GM12878 (cell line): Measurements from ENCODE around the gene PALD1. TPM values are rescaled to one million over a fixed set of nuclear protein-coding genes. Genes with fewer than 3 reads are reported as not detected.

Experiments
- ATAC-seq: fragments of 200-7000 bp; cut with Tn5 transposase; 3 replicates; pipeline ENCODE4 v1.9.1; 2020; ENCODE audit warnings: mild to moderate bottlenecking, moderate library complexity
- BruUV-seq: library from RNA; stranded (reverse); fragments of 400-500 nt; replicated peaks from 2 replicates; lab custom pipeline; 2021; lab: Mats Ljungman, UMichigan
- CTCF ChIA-PET: fragments of 300-600 bp; sonication (Branson Sonifier 250); formaldehyde crosslinking; extraction: SDS; loops from one replicate; lab custom pipeline; 2021; ENCODE audit warnings: inconsistent platforms; lab: Yijun Ruan, JAX
- POLR2A ChIA-PET: fragments of 350-600 bp; formaldehyde crosslinking; extraction: SDS; loops from one replicate; lab custom pipeline; 2021; ENCODE audit warnings: inconsistent platforms; lab: Charles Lee
- RAD21 ChIA-PET: fragments of 300-600 bp; sonication (Branson Sonifier 250); formaldehyde crosslinking; loops from one replicate; lab custom pipeline; 2023; ENCODE audit warnings: antibody characterized with exemption; ENCODE audit not compliant: unreplicated experiment; lab: Charles Lee
- SMC1A ChIA-PET: fragments of 300-600 bp; sonication (Branson Sonifier 250); formaldehyde crosslinking; loops from one replicate; lab custom pipeline; 2023; ENCODE audit not compliant: unreplicated experiment, uncharacterized antibody; lab: Charles Lee
- DNase-seq: peaks from one replicate; pipeline ENCODE4 v3.0.0-alpha.2; 2011; ENCODE audit warnings: low read depth, low spot score
- FAIRE-seq: peaks from 3 replicates; lab custom pipeline; 2011; peaks lifted over from hg19 to GRCh38; lab: Jason Lieb, UNC
- H2AFZ ChIP-seq: 2 replicates; pipeline ENCODE4 v1.6.0; 2011; ENCODE audit warnings: low read depth, low read length, control low read depth; ENCODE audit not compliant: control insufficient read depth
- H3K27ac ChIP-seq: 2 replicates; pipeline ENCODE4 v1.5.1; 2011; ENCODE audit warnings: control low read depth; ENCODE audit not compliant: control insufficient read depth, insufficient read depth
- H3K27me3 ChIP-seq, 2 experiments: replicated peaks in 1 of 2; 2 replicates each; pipeline versions ENCODE4 v1.6.0 to v1.6.1; 2011; ENCODE audit warnings: low read length in 1 of 2; ENCODE audit not compliant: control insufficient read depth in 2 of 2, insufficient read depth in 2 of 2
- H3K36me3 ChIP-seq, 2 experiments: 2 replicates each; pipeline ENCODE4 v1.5.1; 2011; ENCODE audit warnings: low read length in 1 of 2; ENCODE audit not compliant: control insufficient read depth in 2 of 2, insufficient read depth in 2 of 2
- H3K4me1 ChIP-seq: 2 replicates; pipeline ENCODE4 v1.6.1; 2011; ENCODE audit warnings: mild to moderate bottlenecking, low read length, moderate library complexity, mixed read lengths; ENCODE audit not compliant: control insufficient read depth, insufficient read depth
- H3K4me2 ChIP-seq: 2 replicates; pipeline ENCODE4 v1.6.0; 2011; ENCODE audit warnings: control low read depth; ENCODE audit not compliant: control insufficient read depth, insufficient read depth
- H3K4me3 ChIP-seq: fragments of 200-600 bp; sonication (generic); 2 replicates; pipeline ENCODE4 v1.5.1; 2016
- H3K79me2 ChIP-seq: 2 replicates; pipeline ENCODE4 v1.6.0; 2011; ENCODE audit warnings: low read length; ENCODE audit not compliant: control insufficient read depth, insufficient read depth
- H3K9ac ChIP-seq: 2 replicates; pipeline ENCODE4 v1.8.0; 2011; ENCODE audit warnings: low read length, control low read depth, mixed read lengths; ENCODE audit not compliant: control insufficient read depth, insufficient read depth
- H3K9me3 ChIP-seq: replicated peaks from 3 replicates; pipeline ENCODE4 v1.5.1; 2011; ENCODE audit warnings: mild to moderate bottlenecking, low read length; ENCODE audit not compliant: control insufficient read depth, insufficient read depth
- H4K20me1 ChIP-seq: 2 replicates; pipeline ENCODE4 v1.6.0; 2011; ENCODE audit not compliant: control insufficient read depth, insufficient read depth
- ASH2L ChIP-seq: fragments of 300-600, 200-600 bp; sonication (generic); IDR thresholded peaks from 2 replicates; pipeline ENCODE4 v1.6.1; 2017; ENCODE audit warnings: low read depth, mild to moderate bottlenecking, borderline replicate concordance
- FOXK2 ChIP-seq: fragments of 450-650 bp; IDR thresholded peaks from 2 replicates; pipeline ENCODE4 v1.6.1; 2017; ENCODE audit warnings: mild to moderate bottlenecking, moderate library complexity
- HCFC1 ChIP-seq: fragments of 150-350 bp; IDR thresholded peaks from 2 replicates; pipeline ENCODE4 v1.6.1; 2014; ENCODE audit warnings: low read length
- PAX8 ChIP-seq: fragments of 450-650 bp; IDR thresholded peaks from 2 replicates; pipeline ENCODE4 v1.6.1; 2017; ENCODE audit warnings: mild to moderate bottlenecking, moderate library complexity
- RCOR1 ChIP-seq: conservative IDR thresholded peaks from 2 replicates; pipeline ENCODE4 v1.6.1; 2012; ENCODE audit warnings: low read depth, low read length, improper control_type of control experiment
- ZNF384 ChIP-seq: IDR thresholded peaks from 2 replicates; pipeline ENCODE4 v1.6.1; 2012; ENCODE audit warnings: low read depth, mild to moderate bottlenecking, low read length, improper control_type of control experiment, borderline replicate concordance
- WGBS: methylation state at CpG from one replicate; pipeline ENCODE4 v1.1.6; 2016; ENCODE audit warnings: low lambda C conversion rate; ENCODE audit not compliant: insufficient replicate concordance, insufficient coverage; ENCODE audit errors: missing lambda C conversion rate; 5-methylcytosine and 5-hydroxymethylcytosine counted together
- in situ Hi-C: fragments of 300-500 bp; cut with MboI; formaldehyde crosslinking; loops from 9 replicates; pipeline ENCODE4 v1.14.3; 2018; ENCODE audit warnings: mixed read lengths
- intact Hi-C: fragments of 100-400 bp; cut with micrococcal nuclease; formaldehyde crosslinking; loops from one replicate; pipeline ENCODE4 v1.14.2; 2022; ENCODE audit not compliant: unreplicated experiment
- polyA plus RNA-seq, 11 experiments: library from polyadenylated mRNA; depleted of rRNA in 4 of 11; unstranded in 6 of 11; stranded (reverse) in 5 of 11; fragments of >200 nt; fragmentation: Nextera tagmentation in 4 of 11; fragmentation: Illumina TruSeq in 1 of 11; extraction: Ambion mirVana in 4 of 11; extraction: Trizol in 1 of 11; gene quantifications; 1 replicate in 1 of 11; 2 replicates in 10 of 11; pipeline versions ENCODE4 v1.2.1 to v1.2.3, GENCODE V29; 2011 to 2016; ENCODE audit warnings: inconsistent platforms in 2 of 11, missing spikeins in 2 of 11, low read depth in 1 of 11
- total RNA-seq, 4 experiments: library from RNA; depleted of rRNA in 3 of 4; stranded (reverse); fragments of >200 nt in 3 of 4; fragmentation: Illumina TruSeq in 1 of 4; extraction: Trizol in 1 of 4; gene quantifications; 2 replicates each; pipeline versions ENCODE4 v1.2.1 to v1.2.3, GENCODE V29; 2013 to 2021
- TF ChIP-seq, protein P1 (sequence below): IDR thresholded peaks from 2 replicates; pipeline ENCODE4 v1.6.1; 2012; ENCODE audit warnings: low read depth, low read length, improper control_type of control experiment
- TF ChIP-seq, protein P2 (sequence below): IDR thresholded peaks from 2 replicates; pipeline ENCODE4 v1.6.1; 2012; ENCODE audit warnings: mild to moderate bottlenecking, low read depth, low read length
- TF ChIP-seq, protein P3 (sequence below), 3 experiments: IDR thresholded peaks in 2 of 3; conservative IDR thresholded peaks in 1 of 3; 2 replicates each; pipeline ENCODE4 v1.5.1; 2011; ENCODE audit warnings: low read depth in 3 of 3, low read length in 3 of 3, mild to moderate bottlenecking in 3 of 3, control low read depth in 2 of 3, moderate library complexity in 2 of 3, inconsistent platforms in 1 of 3, mixed read lengths in 1 of 3; ENCODE audit not compliant: control insufficient read depth in 2 of 3, insufficient read depth in 1 of 3; ENCODE audit errors: extremely low read depth in 1 of 3
- TF ChIP-seq, protein P4 (sequence below): fragments of 450-650 bp; IDR thresholded peaks from 2 replicates; pipeline ENCODE4 v1.6.1; 2017; ENCODE audit warnings: low read depth, mild to moderate bottlenecking, moderate library complexity

The PALD1 gene
- total and polyA plus RNA-seq, 10 of the 15 experiments (the other 5 are each of a cell fraction or from before 2014, with no cell fraction given) = 0.43 to 20.9 (median 9.0) TPM

DNA sequence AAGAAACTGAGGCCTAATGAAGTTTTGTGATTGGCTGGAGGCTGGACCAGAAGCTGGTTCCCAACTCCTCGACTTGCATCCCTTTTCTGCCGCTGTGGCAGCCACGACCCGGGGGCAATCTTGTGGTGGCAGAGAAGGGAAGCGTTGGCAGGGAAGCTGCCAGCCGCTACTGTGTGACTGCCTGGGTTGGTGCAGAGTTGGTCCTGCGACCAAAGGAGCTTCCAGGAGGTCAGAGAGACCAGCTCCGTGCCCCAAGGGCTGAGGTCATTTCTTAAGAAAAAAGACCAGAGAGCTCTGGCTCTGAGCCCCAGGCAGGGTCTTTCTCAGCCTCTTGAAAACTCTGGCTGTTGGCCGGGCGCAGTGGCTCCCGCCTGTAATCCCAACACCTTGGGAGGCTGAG lies 76.8 kb downstream of the PALD1 start (continued):
- no peak for TF ChIP-seq ASH2L
- TF ChIP-seq, protein P1, sequence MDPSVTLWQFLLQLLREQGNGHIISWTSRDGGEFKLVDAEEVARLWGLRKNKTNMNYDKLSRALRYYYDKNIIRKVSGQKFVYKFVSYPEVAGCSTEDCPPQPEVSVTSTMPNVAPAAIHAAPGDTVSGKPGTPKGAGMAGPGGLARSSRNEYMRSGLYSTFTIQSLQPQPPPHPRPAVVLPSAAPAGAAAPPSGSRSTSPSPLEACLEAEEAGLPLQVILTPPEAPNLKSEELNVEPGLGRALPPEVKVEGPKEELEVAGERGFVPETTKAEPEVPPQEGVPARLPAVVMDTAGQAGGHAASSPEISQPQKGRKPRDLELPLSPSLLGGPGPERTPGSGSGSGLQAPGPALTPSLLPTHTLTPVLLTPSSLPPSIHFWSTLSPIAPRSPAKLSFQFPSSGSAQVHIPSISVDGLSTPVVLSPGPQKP = no peak
- no peak for TF ChIP-seq HCFC1
- TF ChIP-seq, protein P2, sequence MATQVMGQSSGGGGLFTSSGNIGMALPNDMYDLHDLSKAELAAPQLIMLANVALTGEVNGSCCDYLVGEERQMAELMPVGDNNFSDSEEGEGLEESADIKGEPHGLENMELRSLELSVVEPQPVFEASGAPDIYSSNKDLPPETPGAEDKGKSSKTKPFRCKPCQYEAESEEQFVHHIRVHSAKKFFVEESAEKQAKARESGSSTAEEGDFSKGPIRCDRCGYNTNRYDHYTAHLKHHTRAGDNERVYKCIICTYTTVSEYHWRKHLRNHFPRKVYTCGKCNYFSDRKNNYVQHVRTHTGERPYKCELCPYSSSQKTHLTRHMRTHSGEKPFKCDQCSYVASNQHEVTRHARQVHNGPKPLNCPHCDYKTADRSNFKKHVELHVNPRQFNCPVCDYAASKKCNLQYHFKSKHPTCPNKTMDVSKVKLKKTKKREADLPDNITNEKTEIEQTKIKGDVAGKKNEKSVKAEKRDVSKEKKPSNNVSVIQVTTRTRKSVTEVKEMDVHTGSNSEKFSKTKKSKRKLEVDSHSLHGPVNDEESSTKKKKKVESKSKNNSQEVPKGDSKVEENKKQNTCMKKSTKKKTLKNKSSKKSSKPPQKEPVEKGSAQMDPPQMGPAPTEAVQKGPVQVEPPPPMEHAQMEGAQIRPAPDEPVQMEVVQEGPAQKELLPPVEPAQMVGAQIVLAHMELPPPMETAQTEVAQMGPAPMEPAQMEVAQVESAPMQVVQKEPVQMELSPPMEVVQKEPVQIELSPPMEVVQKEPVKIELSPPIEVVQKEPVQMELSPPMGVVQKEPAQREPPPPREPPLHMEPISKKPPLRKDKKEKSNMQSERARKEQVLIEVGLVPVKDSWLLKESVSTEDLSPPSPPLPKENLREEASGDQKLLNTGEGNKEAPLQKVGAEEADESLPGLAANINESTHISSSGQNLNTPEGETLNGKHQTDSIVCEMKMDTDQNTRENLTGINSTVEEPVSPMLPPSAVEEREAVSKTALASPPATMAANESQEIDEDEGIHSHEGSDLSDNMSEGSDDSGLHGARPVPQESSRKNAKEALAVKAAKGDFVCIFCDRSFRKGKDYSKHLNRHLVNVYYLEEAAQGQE = no peak
- TF ChIP-seq ZNF384 = no peak
- no peak for TF ChIP-seq FOXK2

DNA sequence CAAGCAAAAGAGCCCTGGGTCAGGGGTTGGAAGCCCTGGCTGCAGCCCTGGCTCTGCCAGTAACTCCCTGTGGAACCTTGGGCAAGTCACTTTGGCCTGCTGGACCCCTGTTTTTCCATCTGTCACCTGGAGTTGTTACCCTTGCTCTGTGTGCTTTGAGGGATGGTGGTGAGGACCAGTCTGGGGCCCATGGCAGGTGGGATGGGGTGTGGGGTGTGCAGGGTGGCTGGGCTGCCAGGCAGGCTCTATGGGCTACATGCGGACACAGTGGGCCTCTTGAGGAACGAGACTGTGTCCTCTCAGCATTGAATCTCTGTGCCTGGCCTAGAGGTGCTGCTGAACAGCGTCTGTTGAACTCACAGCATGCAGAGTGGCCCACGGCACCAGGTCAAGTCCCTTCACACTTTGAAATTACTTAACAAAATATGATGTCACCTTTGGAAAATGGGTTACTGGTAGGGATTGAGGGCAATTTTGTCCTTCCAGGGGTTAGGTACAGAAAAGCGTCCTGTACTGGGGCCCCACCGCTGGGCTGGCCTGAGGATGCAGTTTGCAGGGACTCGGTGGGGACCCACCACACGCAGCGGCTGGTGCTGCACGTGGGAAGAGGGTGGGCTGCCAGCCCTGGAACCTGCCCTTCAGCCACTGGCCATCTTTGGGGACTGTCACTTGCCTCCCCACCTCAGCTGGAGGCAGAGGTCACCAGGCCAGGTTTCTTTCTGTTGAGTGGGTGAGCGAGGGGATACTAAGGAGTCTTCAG lies 78.7 kb downstream of the PALD1 start:
- H3K27ac ChIP-seq = no peak overlapping the region
- no peaks in the 10 kb centered on the region for H3K27me3 ChIP-seq
- FAIRE-seq (no peak), ATAC-seq (no peak), DNase-seq (no peak)
- ChIA-PET POLR2A (no interaction called here), SMC1A (no interaction called here), RAD21 (interaction anchor here (0.6 kb wide), 1 partner anchor 103 kb away, joined by 4 read pairs; no protein-coding TSS in a partner anchor), CTCF (interaction anchor here (1.3 kb wide), 1 partner anchor 7 kb away, joined by 4 read pairs; no protein-coding TSS in a partner anchor)
- no peak overlapping the region for H2AFZ ChIP-seq
- H3K36me3 ChIP-seq = no peaks in the 10 kb centered on the region; a peak in 1 of 4 replicates
- no peaks in the 10 kb centered on the region for H4K20me1 ChIP-seq
- no TSS peak for BruUV-seq
- no peak overlapping the region for H3K4me2 ChIP-seq
- in situ Hi-C loops (no loop called here), intact Hi-C loops (no loop called here)
- no peaks in the 10 kb centered on the region for H3K79me2 ChIP-seq
- WGBS = 79% methylated on average over 11 of the region's 11 CpGs
- H3K9ac ChIP-seq = no peak overlapping the region
- no peaks in the 10 kb centered on the region for H3K9me3 ChIP-seq
- H3K4me1 ChIP-seq = no peaks in the 10 kb centered on the region; the same call in 1 of the 2 replicates
- H3K4me3 ChIP-seq = no peak overlapping the region
- TF ChIP-seq, protein P3, sequence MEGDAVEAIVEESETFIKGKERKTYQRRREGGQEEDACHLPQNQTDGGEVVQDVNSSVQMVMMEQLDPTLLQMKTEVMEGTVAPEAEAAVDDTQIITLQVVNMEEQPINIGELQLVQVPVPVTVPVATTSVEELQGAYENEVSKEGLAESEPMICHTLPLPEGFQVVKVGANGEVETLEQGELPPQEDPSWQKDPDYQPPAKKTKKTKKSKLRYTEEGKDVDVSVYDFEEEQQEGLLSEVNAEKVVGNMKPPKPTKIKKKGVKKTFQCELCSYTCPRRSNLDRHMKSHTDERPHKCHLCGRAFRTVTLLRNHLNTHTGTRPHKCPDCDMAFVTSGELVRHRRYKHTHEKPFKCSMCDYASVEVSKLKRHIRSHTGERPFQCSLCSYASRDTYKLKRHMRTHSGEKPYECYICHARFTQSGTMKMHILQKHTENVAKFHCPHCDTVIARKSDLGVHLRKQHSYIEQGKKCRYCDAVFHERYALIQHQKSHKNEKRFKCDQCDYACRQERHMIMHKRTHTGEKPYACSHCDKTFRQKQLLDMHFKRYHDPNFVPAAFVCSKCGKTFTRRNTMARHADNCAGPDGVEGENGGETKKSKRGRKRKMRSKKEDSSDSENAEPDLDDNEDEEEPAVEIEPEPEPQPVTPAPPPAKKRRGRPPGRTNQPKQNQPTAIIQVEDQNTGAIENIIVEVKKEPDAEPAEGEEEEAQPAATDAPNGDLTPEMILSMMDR (IDR thresholded peaks at IDR 0.05 in 2 of 3, conservative IDR thresholded peaks at IDR 0.05 in 1 of 3; ENCODE audit: control insufficient read depth in 2 of 3, extremely low read depth in 1 of 3, insufficient read depth in 1 of 3, low read depth in 3 of 3, low read length in 3 of 3) = no peak
- TF ChIP-seq, protein P4, sequence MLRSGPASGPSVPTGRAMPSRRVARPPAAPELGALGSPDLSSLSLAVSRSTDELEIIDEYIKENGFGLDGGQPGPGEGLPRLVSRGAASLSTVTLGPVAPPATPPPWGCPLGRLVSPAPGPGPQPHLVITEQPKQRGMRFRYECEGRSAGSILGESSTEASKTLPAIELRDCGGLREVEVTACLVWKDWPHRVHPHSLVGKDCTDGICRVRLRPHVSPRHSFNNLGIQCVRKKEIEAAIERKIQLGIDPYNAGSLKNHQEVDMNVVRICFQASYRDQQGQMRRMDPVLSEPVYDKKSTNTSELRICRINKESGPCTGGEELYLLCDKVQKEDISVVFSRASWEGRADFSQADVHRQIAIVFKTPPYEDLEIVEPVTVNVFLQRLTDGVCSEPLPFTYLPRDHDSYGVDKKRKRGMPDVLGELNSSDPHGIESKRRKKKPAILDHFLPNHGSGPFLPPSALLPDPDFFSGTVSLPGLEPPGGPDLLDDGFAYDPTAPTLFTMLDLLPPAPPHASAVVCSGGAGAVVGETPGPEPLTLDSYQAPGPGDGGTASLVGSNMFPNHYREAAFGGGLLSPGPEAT = no peak
- TF ChIP-seq RCOR1 (no peak), PAX8 (no peak)
